ENCODE results near the gene PHF21B.

PHF21B gene

DNA sequence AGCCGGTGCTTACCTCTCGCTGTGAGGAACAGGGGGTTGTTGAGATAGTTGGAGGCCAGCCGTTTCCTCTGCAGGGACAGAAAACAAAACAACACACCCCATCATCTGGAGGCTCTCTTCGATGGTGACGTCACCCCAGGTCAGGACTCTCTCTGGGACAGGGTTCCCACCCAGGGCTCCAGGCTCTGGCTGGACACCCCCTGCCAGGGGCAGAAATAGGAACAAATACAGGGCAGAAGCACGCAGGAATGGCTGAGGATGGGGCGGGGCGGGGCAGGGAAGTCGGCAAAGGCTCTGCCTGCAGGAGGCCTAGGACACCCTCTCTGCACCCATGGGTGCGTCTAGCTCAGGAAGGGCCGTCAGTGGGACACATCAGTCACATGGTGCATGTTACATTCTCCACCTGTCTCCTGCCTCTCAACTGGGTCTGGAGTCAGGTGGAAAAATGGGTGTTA lies 118.5 kb downstream of the PHF21B start:
- no peak for DNase-seq

DNA sequence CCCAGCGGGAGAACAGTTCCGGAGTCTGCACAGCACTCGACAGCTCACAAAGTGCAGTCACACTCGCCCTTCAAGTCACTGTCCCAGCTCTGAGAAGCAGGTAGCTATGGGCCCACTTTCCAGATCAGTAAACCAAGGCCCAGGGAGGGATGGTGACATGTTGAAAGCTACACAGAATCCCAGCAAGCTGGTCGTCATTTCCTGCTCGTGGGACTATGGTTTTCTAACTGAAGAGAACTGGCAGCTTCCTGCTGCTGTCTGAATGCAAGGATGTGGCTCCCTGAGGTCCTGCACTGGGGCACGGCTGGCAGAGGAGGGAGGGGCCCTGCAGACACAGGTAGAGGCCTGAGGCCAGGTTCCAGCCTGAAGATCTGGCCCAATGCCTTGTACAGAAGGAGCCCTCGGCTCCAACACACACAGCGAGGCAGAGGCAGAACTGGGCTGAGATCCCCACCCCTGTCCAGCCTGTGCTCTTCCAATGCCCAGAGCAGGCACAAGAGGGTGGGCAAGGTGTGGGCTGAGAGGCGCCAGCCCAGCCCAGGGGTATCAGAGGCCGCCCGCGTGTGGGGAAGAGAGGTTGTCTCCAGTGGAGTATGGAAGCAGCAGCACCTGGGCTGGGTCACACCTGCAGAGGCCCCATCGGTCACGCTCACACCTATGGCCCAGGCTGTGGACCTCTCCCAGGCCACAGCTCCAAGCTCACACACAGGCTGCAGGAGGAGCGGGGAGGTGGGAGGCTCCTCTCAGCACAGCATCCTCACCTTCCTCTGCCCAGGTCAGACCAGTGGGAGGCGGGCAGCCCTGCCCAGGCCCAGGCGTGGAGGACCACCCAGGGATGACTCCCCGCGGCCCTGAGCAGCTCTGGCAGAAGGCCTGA lies 119.2 kb downstream of the PHF21B start:
- DNase-seq = no peak

DNA sequence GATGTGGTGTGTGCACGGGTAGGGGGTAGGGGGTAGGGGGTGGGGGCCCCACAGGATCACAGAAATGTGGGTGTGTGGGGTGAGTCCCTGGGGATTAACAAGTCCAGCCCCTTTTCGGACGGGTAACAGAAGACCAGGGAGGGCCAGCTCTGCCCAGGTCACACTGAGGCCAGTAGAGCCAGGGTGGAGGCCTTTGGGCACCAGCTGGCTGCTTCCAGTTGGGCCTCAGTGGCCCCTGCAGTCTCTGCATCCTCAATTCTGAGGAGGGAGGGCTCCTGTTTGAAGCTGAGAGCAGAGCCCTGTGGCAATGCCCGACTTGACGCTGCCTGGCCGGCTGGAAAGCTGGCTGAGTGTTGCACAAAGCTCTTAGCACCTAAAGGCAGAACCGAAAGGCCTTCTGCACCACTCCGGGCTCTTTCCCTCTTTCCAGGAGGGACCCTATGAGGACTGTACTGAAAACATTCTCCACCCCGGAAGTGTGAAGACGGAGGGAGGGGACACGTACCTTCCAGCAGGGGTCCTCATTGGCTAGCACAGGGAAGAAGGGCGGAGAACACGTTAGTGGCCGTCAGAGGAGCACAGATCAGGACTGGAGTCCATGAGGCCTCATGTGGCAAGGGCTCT lies 120.4 kb downstream of the PHF21B start:
- no peak for DNase-seq

- DNase-seq = no peak
These were observed 121.1 kb downstream of the PHF21B start for GRCh38 chr22:44888491-44889254.

DNA sequence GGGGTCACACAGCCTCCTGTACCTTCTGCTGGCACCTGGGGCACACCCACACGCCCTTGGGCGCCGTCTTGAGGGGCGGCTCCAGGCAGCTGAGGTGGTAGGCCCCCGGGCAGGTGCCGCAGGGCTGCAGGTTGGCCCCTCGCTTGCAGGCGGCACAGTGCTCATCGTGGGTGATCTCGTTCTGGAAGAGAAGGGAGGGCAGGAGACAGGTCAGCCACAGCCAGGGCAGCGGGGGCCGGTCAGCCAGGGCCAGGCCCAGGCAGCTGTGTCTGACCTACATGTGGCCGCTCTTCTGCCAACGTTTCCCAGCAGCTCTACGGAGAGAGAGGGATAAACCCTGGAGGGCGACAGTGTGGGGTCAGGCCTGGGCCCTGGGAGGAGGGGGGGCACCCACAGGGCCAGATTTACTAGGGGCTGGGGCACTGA lies 121.9 kb downstream of the PHF21B start:
- no peak for DNase-seq

- DNase-seq = no peak
These were observed 123.9 kb downstream of the PHF21B start for GRCh38 chr22:44885806-44886360.

GRCh38 chr22:44884968-44885805 lies 124.6 kb downstream of the PHF21B start:
- DNase-seq = no peak

DNA sequence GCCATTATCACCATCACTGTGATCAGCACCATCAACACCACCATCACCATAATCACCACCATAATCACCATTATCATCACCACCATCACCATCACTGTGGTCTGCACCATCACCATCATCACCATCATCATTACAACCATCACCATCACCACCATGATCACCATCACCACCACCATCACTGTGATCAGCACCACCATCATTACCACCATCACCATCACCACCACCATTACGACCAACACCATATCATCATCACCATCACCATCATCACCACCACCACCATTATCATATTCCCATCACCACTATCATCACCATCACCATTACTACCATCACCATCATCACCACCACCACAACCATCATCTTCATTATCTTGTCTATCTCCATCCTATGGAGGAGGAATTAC lies 125.2 kb downstream of the PHF21B start:
- no peak for DNase-seq

DNA sequence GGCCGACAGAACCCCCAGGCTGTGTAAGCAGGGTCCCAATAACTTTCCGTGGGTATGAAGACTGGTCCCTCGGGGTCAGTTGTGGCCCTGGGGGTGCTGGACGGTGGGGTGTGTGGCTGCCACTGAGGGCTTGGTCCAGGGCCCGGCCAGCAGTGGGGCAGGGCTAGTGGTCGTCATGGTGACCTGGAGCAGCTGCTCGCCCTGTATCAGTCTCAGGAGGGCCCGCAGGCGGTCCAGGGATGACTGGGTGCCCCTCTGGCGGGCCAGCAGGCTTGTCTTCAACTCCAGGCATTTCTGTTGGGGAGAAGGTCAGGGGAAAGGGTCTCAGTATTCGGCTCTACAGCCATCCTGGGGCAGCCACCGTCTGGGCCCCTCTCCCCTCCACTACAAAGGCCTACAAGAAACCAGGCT lies 126.8 kb downstream of the PHF21B start:
- no peak for DNase-seq

GRCh38 chr22:44882226-44882905 lies 127.4 kb downstream of the PHF21B start:
- DNase-seq = no peak

DNA sequence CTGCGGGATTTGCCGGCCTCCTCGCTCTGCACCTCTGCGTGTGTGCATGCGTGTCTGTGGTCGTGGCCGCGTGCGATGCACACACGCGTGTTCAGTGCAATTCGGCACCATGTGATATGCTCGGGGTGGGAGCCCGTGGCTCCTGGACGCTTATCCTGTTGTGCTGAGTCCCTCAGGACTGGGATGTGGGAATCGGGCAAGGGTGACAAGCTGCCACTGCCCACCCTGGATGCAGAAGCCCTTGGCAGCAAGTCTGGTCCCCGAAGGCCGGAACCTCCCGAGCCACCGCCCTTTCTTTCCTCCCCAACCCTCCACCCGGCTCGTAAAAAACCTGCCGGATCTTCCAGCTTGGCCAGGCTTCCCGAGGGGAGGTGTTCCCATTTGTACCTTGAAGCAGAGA lies 128.2 kb downstream of the PHF21B start:
- no peak for DNase-seq

- DNase-seq = no peak
These were observed 129.1 kb downstream of the PHF21B start for GRCh38 chr22:44880610-44881290.

GRCh38 chr22:44879301-44879680 lies 130.5 kb downstream of the PHF21B start:
- DNase-seq = no peak

GRCh38 chr22:44878483-44879300 lies 131.1 kb downstream of the PHF21B start:
- DNase-seq = no peak

DNA sequence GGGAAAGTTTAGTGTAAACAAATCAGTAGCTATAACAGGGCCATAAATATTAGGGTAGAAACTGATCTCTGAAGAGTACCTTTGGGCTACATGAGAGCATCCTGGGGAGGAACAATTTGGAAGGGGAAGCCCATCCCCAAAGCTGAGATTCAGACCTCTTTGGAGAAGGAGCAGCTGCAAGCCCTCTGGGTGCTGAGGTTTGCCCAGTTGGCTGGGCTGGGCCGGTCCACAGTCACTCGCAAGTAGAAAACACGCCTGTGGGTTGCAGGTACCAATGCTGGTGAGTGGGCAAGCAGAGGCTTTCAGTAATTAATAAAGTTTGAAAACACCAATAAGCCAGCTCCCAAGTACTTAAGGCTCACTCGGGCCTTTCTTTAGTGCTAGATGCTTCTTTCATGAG lies 132.9 kb downstream of the PHF21B start:
- DNase-seq = no peak

- no peak for DNase-seq
These were observed 138.0 kb downstream of the PHF21B start for GRCh38 chr22:44871782-44872181.

DNA sequence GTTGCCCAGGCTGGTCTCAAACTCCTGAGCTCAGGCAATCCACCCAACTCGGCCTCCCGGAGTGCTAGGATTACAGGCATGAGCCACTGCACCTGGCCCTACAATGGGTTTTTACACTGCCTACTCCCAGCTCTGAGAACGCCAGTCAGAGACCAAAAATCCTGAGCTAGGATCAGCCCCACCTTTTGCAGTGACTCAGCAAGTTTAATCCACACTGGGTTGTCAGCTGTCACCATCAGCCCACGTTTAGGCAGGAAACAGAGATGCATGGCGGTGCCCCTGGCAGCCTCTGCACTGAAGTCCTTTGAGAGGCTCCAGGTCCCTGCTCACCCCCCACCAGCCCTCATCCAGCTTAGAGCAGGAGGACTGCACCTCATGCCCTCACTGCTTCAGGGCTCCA lies 139.8 kb downstream of the PHF21B start:
- DNase-seq = no peak

DNA sequence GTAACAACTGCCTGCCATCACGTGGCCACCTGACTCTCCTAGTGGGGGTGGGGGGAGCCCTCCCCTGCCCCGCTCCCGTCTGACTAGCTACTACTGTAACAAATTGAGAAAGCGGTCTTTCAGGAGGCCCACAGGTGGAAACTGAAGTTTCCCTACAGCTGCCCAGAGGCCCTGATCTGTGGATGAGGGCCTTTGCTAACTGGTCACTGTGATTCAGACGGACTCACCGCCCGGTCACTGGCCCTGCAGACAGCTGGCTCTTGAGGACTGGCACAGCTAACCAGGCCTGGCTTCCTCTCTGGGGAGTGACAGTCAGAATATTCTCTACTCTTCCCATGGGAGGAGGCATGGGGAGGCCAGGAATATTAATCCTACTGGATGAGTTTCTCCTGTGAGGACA lies 140.6 kb downstream of the PHF21B start:
- no peak for DNase-seq

GRCh38 chr22:44865193-44866057 lies 144.4 kb downstream of the PHF21B start:
- DNase-seq = no peak

Data from NCI-H748 treated with DMSO at 0.1 percent for 48 hours (cell line).